Measurements from ENCODE around the gene ADAM19. TPM values are rescaled to one million over a fixed set of nuclear protein-coding genes. Genes with fewer than 3 reads are reported as not detected.

ADAM19 gene
- total RNA-seq, 1 experiment from 2014 or later, result 4.9 TPM

DNA sequence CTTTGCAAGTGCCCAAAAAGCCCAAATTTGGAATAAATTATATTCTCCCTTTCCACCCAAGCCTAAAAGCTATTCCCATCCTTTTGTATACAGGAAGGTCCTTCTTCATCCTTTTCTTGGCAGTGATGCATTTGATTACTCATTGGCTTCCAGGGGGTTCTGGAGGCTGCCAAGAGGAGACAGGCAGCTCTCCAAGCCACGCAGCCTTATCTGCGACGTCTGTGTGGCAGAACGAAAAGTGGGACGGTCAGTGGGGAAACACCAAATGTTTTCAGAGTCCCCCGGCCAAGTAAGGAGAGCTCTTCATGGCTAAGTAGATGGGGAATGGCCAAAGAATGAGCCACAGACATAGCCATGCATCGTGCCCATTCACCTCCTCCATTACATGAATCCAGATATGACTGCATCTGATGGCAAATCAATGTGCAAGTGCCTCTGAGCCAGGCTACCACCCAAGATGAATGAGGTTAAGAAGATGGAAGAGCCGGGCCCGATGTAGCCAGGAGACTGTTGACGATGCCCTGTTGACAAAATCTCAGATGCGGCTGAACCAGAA lies 12.1 kb downstream of the ADAM19 start:
- H3K27ac ChIP-seq (ENCODE audit: low read length), result no peak overlapping the region
- no peaks in the 10 kb centered on the region for H3K9me2 ChIP-seq (replicated peaks; ENCODE audit: insufficient read depth, low read length)
- no peak overlapping the region for H3K4me2 ChIP-seq (ENCODE audit: low read depth, low read length, poor library complexity, severe bottlenecking)
- H3K27me3 ChIP-seq (ENCODE audit: low read length), result no peaks in the 10 kb centered on the region
- no peak overlapping the region for H3K4me3 ChIP-seq (ENCODE audit: low read length)
- no peak overlapping the region for H3K9ac ChIP-seq (ENCODE audit: low read length)
- H4K20me1 ChIP-seq (ENCODE audit: insufficient read depth, low read depth, low read length), result no peaks in the 10 kb centered on the region
- no peaks in the 10 kb centered on the region; the same call in 1 of the 2 replicates for H3K4me1 ChIP-seq (ENCODE audit: low read length)
- H3K79me2 ChIP-seq (ENCODE audit: low read length), result no peaks in the 10 kb centered on the region
- no peaks in the 10 kb centered on the region for H3K9me3 ChIP-seq (ENCODE audit: low read length)
- H3K36me3 ChIP-seq (ENCODE audit: insufficient read depth, low read length), result no peaks in the 10 kb centered on the region
- no peak overlapping the region for H2AFZ ChIP-seq (ENCODE audit: low read length)
- no peak for DNase-seq

DNA sequence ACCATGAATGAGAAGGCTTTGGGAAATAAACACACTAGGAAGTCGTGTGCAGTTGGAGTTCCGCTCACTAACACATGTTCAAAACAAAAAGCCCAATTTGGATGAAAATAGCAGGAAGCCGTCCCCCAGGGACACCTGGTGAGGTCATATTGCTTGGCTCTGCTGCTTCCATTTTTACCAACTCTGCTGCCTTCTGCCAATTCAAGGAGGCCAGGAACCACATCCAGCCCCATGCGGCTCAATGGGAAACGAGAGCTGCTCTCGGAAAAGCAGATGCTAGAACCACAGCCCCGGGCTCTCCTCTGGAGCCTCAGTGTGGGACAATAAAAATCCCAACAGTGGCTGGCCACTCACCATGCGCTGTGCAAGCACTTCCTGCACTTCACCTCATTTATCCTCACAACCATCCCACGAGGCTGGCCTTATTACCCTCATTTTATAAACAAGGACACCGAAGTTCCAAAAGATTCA lies 13.4 kb downstream of the ADAM19 start:
- no peaks in the 10 kb centered on the region for H3K27me3 ChIP-seq (ENCODE audit: low read length)
- no peaks in the 10 kb centered on the region; the same call in 1 of the 2 replicates for H3K4me1 ChIP-seq (ENCODE audit: low read length)
- no peaks in the 10 kb centered on the region for H3K9me3 ChIP-seq (ENCODE audit: low read length)
- H3K27ac ChIP-seq (ENCODE audit: low read length), result no peak overlapping the region
- H2AFZ ChIP-seq (ENCODE audit: low read length), result no peak overlapping the region
- H3K36me3 ChIP-seq (ENCODE audit: insufficient read depth, low read length), result no peaks in the 10 kb centered on the region
- no peaks in the 10 kb centered on the region for H3K79me2 ChIP-seq (ENCODE audit: low read length)
- H3K9me2 ChIP-seq (replicated peaks; ENCODE audit: insufficient read depth, low read length), result no peaks in the 10 kb centered on the region
- no peak overlapping the region for H3K4me3 ChIP-seq (ENCODE audit: low read length)
- DNase-seq, result no peak
- no peak overlapping the region for H3K9ac ChIP-seq (ENCODE audit: low read length)
- H4K20me1 ChIP-seq (ENCODE audit: insufficient read depth, low read depth, low read length), result no peaks in the 10 kb centered on the region
- H3K4me2 ChIP-seq (ENCODE audit: low read depth, low read length, poor library complexity, severe bottlenecking), result no peak overlapping the region

DNA sequence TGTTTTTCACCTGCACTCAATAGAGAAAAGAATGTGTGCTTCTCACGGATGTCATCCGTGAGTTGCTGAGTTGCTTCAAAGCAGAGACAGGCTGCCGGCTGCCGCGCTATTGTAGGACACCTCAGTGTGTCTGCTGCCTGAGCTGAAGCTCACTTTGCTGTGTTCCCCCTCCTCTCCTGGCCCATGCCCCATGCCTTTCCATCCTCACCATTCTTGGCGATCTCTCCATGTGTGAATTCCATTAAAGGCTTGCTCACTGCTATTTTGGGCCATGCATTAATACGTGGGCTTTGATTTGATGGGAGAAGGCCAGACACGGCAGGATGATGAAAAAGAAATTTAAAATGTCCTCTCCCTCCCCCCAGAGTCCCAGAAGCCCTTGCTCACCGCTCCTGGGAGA lies 14.5 kb downstream of the ADAM19 start:
- no peaks in the 10 kb centered on the region for H3K4me1 ChIP-seq (ENCODE audit: low read length)
- H4K20me1 ChIP-seq (ENCODE audit: insufficient read depth, low read depth, low read length), result 0 out of 2 replicates have a peak, but pooled peaks cover 3% of the 10 kb centered on the region
- H3K9me2 ChIP-seq (replicated peaks; ENCODE audit: insufficient read depth, low read length), result no peaks in the 10 kb centered on the region
- no peaks in the 10 kb centered on the region for H3K9me3 ChIP-seq (ENCODE audit: low read length)
- DNase-seq, result no peak
- no peak overlapping the region for H3K9ac ChIP-seq (ENCODE audit: low read length)
- no peak overlapping the region for H3K4me2 ChIP-seq (ENCODE audit: low read depth, low read length, poor library complexity, severe bottlenecking)
- H3K27me3 ChIP-seq (ENCODE audit: low read length), result no peaks in the 10 kb centered on the region
- no peaks in the 10 kb centered on the region for H3K36me3 ChIP-seq (ENCODE audit: insufficient read depth, low read length)
- H3K4me3 ChIP-seq (ENCODE audit: low read length), result no peak overlapping the region
- no peak overlapping the region for H3K27ac ChIP-seq (ENCODE audit: low read length)
- no peaks in the 10 kb centered on the region for H3K79me2 ChIP-seq (ENCODE audit: low read length)
- no peak overlapping the region for H2AFZ ChIP-seq (ENCODE audit: low read length)

DNA sequence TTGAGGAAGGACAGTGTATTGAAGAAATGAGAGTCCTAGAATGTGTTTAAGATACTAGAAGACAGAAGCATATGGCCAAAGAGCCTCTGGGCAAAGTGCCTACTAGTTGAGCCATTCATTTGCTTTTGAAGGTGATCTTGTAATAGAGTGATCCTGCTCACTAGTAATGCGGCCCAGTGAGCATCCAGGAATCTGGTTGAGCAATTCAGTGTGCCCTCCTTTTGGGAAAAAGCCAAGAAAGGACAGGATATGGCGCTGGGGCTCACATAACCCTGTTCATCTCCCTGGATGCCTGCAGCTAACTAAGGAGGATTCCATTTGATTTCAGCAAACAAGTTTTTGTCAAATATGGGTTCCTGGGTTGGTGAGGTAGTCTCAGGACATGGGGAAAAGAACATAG lies 16.3 kb downstream of the ADAM19 start:
- H3K9me3 ChIP-seq (ENCODE audit: low read length), result no peaks in the 10 kb centered on the region
- H3K79me2 ChIP-seq (ENCODE audit: low read length), result no peaks in the 10 kb centered on the region
- H4K20me1 ChIP-seq (ENCODE audit: insufficient read depth, low read depth, low read length), result 0 out of 2 replicates have a peak, but pooled peaks cover 3% of the 10 kb centered on the region
- no peak overlapping the region for H3K9ac ChIP-seq (ENCODE audit: low read length)
- H3K4me2 ChIP-seq (ENCODE audit: low read depth, low read length, poor library complexity, severe bottlenecking), result no peak overlapping the region
- H3K4me3 ChIP-seq (ENCODE audit: low read length), result no peak overlapping the region
- no peaks in the 10 kb centered on the region for H3K4me1 ChIP-seq (ENCODE audit: low read length)
- H3K9me2 ChIP-seq (replicated peaks; ENCODE audit: insufficient read depth, low read length), result no peaks in the 10 kb centered on the region
- no peak overlapping the region for H3K27ac ChIP-seq (ENCODE audit: low read length)
- no peak for DNase-seq
- no peak overlapping the region for H2AFZ ChIP-seq (ENCODE audit: low read length)
- no peaks in the 10 kb centered on the region for H3K36me3 ChIP-seq (ENCODE audit: insufficient read depth, low read length)
- H3K27me3 ChIP-seq (ENCODE audit: low read length), result no peaks in the 10 kb centered on the region

DNA sequence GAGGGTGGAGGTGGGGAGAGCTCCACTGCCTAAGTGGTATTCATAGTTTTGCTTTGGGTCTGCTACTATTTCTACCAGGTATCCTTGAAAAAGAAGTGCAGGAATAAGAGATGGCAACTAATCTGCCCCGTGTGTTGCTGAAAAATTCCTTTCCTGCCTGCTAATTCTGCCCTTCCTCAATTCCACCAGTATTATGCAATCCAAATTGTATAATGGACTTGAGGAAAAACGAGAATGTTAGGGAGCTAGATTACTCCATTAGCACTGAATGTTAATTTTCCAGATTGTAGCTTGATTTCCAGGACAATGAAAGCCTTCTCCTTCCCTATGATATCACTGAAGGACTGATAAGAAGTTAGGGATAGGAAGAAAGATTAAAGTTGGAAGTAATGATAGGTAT lies 16.9 kb downstream of the ADAM19 start:
- Histone ChIP-seq H3K4me2 (ENCODE audit: low read depth, low read length, poor library complexity, severe bottlenecking) (no peak overlapping the region), H3K4me1 (ENCODE audit: low read length) (no peaks in the 10 kb centered on the region), H3K27ac (ENCODE audit: low read length) (no peak overlapping the region)

DNA sequence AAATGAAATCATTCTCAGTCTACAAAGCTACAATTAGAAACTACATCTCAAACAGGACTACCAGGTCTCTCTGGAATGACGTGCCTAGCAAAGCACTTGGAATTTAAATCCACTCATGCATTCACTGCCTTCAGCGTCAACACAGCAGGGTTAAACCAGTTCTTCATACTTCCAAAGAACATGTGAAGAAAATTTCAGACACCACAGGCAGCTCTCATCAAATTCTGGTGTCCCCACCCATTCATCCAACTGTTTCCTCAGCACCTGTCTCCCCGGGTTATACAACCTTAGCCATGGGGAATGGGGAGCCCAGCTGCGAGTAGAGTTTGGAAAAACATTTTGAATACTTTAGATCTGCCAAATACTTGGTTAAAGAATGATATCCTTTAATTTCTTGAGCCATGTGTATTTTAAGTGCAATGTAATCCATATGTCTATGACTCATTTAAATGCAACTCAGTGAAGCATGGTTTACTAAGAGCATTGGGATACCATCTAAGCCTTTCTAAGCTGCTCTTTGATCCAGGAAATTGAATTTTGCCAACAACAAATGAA lies 17.5 kb downstream of the ADAM19 start:
- Histone ChIP-seq H3K27me3 (ENCODE audit: low read length) (no peaks in the 10 kb centered on the region), H3K4me3 (ENCODE audit: low read length) (no peak overlapping the region), H2AFZ (ENCODE audit: low read length) (no peak overlapping the region), H3K9me2 (replicated peaks; ENCODE audit: insufficient read depth, low read length) (no peaks in the 10 kb centered on the region), H3K4me1 (ENCODE audit: low read length) (no peaks in the 10 kb centered on the region), H3K9ac (ENCODE audit: low read length) (no peak overlapping the region), H3K27ac (ENCODE audit: low read length) (no peak overlapping the region), H3K9me3 (ENCODE audit: low read length) (no peaks in the 10 kb centered on the region), H3K79me2 (ENCODE audit: low read length) (no peaks in the 10 kb centered on the region), H3K36me3 (ENCODE audit: insufficient read depth, low read length) (no peaks in the 10 kb centered on the region), H4K20me1 (ENCODE audit: insufficient read depth, low read depth, low read length) (0 out of 2 replicates have a peak, but pooled peaks cover 3% of the 10 kb centered on the region), H3K4me2 (ENCODE audit: low read depth, low read length, poor library complexity, severe bottlenecking) (no peak overlapping the region)
- DNase-seq, result no peak

More for the DNA sequence above, 16.9 kb downstream of the ADAM19 start:
- H3K36me3 ChIP-seq (ENCODE audit: insufficient read depth, low read length), result no peaks in the 10 kb centered on the region
- H2AFZ ChIP-seq (ENCODE audit: low read length), result no peak overlapping the region
- H3K79me2 ChIP-seq (ENCODE audit: low read length), result no peaks in the 10 kb centered on the region
- no peaks in the 10 kb centered on the region for H3K9me2 ChIP-seq (replicated peaks; ENCODE audit: insufficient read depth, low read length)
- no peak for DNase-seq
- H3K9me3 ChIP-seq (ENCODE audit: low read length), result no peaks in the 10 kb centered on the region
- H3K27me3 ChIP-seq (ENCODE audit: low read length), result no peaks in the 10 kb centered on the region
- no peak overlapping the region for H3K4me3 ChIP-seq (ENCODE audit: low read length)
- H4K20me1 ChIP-seq (ENCODE audit: insufficient read depth, low read depth, low read length), result 0 out of 2 replicates have a peak, but pooled peaks cover 3% of the 10 kb centered on the region
- H3K9ac ChIP-seq (ENCODE audit: low read length), result no peak overlapping the region

DNA sequence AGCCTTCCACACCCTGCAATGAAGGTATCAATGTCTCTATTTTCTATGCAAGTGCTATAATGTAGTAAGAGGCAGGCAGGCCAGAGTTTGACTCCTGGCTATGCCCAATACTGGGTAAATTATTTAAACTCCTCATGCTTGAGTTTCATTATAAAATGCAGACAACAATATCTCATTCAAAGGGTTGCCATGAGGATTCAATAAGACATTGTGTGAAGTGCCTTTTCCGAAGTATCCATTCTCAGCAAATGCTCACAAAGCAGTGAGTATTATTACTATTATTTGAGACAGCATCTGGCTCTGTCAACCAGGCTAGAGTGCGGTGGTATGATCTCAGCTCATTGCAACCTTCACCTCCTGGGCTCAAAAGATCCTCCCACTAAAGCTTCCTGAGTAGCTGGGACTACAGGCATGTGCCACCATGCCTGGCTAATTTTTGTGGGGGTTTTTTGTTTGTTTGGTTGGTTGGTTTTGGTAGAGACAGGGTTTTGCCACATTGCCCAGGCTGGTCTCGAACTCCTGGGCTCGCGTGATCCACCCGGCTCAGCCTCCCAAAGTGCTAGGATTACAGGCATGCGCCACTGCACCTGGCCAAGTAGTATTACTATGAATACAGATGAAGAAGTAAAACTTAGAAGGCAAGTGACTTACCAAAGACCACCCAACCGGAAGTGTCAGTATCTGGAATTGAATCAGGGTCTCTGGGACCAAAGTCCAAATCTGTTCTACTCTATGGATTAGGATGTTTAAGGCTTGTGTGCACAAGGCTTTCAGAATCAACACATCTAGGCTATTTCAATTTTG lies 18.8 kb downstream of the ADAM19 start:
- H3K27me3 ChIP-seq (ENCODE audit: low read length), result no peaks in the 10 kb centered on the region
- H4K20me1 ChIP-seq (ENCODE audit: insufficient read depth, low read depth, low read length), result 0 out of 2 replicates have a peak, but pooled peaks cover 3% of the 10 kb centered on the region
- no peaks in the 10 kb centered on the region for H3K36me3 ChIP-seq (ENCODE audit: insufficient read depth, low read length)
- no peaks in the 10 kb centered on the region for H3K79me2 ChIP-seq (ENCODE audit: low read length)
- H3K4me3 ChIP-seq (ENCODE audit: low read length), result no peak overlapping the region
- no peak overlapping the region for H3K9ac ChIP-seq (ENCODE audit: low read length)
- no peak overlapping the region for H2AFZ ChIP-seq (ENCODE audit: low read length)
- no peaks in the 10 kb centered on the region for H3K9me3 ChIP-seq (ENCODE audit: low read length)
- H3K27ac ChIP-seq (ENCODE audit: low read length), result no peak overlapping the region
- H3K4me1 ChIP-seq (ENCODE audit: low read length), result no peaks in the 10 kb centered on the region; the same call in 1 of the 2 replicates
- no peak for DNase-seq
- no peak overlapping the region for H3K4me2 ChIP-seq (ENCODE audit: low read depth, low read length, poor library complexity, severe bottlenecking)
- H3K9me2 ChIP-seq (replicated peaks; ENCODE audit: insufficient read depth, low read length), result no peaks in the 10 kb centered on the region

DNA sequence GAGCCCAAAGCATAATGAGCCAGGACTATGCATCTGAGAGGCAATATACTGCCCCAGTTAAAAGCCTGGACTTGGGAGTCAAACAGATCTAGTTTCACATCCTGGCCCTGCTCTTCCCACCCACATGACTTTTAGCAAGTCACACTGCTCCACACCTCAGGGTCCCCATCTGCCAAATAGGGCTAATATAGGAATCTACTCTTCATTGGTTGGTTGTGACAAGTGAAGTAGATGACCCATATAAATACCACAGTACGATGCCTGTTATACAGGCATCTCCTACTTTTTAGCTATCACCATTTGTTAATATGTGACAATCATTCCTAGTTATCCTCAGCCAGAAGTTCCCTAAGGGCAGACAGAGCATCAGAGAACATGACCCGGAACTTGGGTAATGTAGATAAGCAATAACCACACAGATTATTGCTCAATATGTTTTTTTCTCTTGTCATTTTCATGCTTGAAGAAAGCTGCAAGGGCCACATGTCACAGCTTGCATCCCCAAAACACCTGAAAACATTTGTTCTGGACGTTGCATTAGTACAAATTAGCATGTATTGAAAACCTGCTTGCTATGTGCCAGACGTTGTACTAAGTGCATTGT lies 20.4 kb downstream of the ADAM19 start:
- Histone ChIP-seq H4K20me1 (ENCODE audit: insufficient read depth, low read depth, low read length) (0 out of 2 replicates have a peak, but pooled peaks cover 3% of the 10 kb centered on the region), H3K4me2 (ENCODE audit: low read depth, low read length, poor library complexity, severe bottlenecking) (no peak overlapping the region), H3K4me1 (ENCODE audit: low read length) (peaks cover under 1% of the 10 kb centered on the region), H3K9me2 (replicated peaks; ENCODE audit: insufficient read depth, low read length) (no peaks in the 10 kb centered on the region), H3K27me3 (ENCODE audit: low read length) (no peaks in the 10 kb centered on the region), H3K9me3 (ENCODE audit: low read length) (no peaks in the 10 kb centered on the region), H3K4me3 (ENCODE audit: low read length) (no peak overlapping the region), H3K27ac (ENCODE audit: low read length) (no peak overlapping the region), H3K79me2 (ENCODE audit: low read length) (no peaks in the 10 kb centered on the region), H3K36me3 (ENCODE audit: insufficient read depth, low read length) (no peaks in the 10 kb centered on the region), H2AFZ (ENCODE audit: low read length) (no peak overlapping the region), H3K9ac (ENCODE audit: low read length) (no peak overlapping the region)
- no peak for DNase-seq

All from Karpas-422 (cell line).